ENCODE measurements around the gene IGSF11. TPM values are rescaled to one million over a fixed set of nuclear protein-coding genes. Genes with fewer than 3 reads are reported as not detected.

The IGSF11 gene
- total and polyA plus RNA-seq, 2 of the 4 experiments (the other 2 are of a cell fraction) = 0.18 TPM; not detected in 1

- in situ Hi-C loops (cut with MboI; ENCODE audit: low sequenced_read_pairs) = no loop called here
- no peak for TF ChIP-seq CHD1 (IDR thresholded peaks at IDR 0.05; ENCODE audit: low read depth, low read length)
- no peak for ATAC-seq (ENCODE audit: low read depth)
Measured at GRCh38 chr3:118991775-118992174, 42.9 kb downstream of the IGSF11 start.

More at GRCh38 chr3:118991775-118992174, 42.9 kb downstream of the IGSF11 start:
- intact Hi-C loops (cut with micrococcal nuclease) = no loop called here
- Histone ChIP-seq H3K9ac (ENCODE audit: low read depth, low read length) (no peak overlapping the region), H3K23ac (ENCODE audit: low read depth, low read length) (no peak overlapping the region), H3K4me2 (ENCODE audit: low read depth, low read length) (no peak overlapping the region), H3K9me1 (ENCODE audit: insufficient read depth, low read length) (no peaks in the 10 kb centered on the region), H4K20me1 (ENCODE audit: insufficient read depth, low read length) (no peaks in the 10 kb centered on the region), H4K8ac (ENCODE audit: low read depth in 2 of 2, low read length in 2 of 2) (no peak overlapping the region), H3K36me3 (ENCODE audit: control insufficient read depth, insufficient read depth, low read length) (no peaks in the 10 kb centered on the region), H4K91ac (ENCODE audit: insufficient read depth, low read depth, low read length) (no peak overlapping the region), H4K5ac (ENCODE audit: low read depth, low read length) (no peak overlapping the region), H2BK20ac (ENCODE audit: low read depth, low read length) (no peak overlapping the region), H2AK5ac (ENCODE audit: low read depth, low read length) (no peak overlapping the region), H3K9me3 (ENCODE audit: control insufficient read depth, insufficient read depth, low read length) (no peaks in the 10 kb centered on the region), H3K4me3 (ENCODE audit: insufficient read depth, low read depth, low read length) (no peak overlapping the region), H3K4me1 (ENCODE audit: control insufficient read depth, insufficient read depth, low read length) (no peaks in the 10 kb centered on the region), H3K14ac (replicated peaks; ENCODE audit: low read depth, low read length) (no peak overlapping the region), H2BK15ac (ENCODE audit: low read depth, low read length) (no peak overlapping the region), H3K56ac (ENCODE audit: extremely low read depth, insufficient read depth, low read length) (no peak overlapping the region), H3K18ac (ENCODE audit: low read depth, low read length) (no peak overlapping the region), H3K27me3 (ENCODE audit: control insufficient read depth, insufficient read depth, low read length) (no peaks in the 10 kb centered on the region), H3K4ac (ENCODE audit: low read depth, low read length) (no peak overlapping the region), H2AK9ac (replicated peaks; ENCODE audit: low read depth, low read length, poor library complexity) (no peak overlapping the region), H3K27ac (ENCODE audit: insufficient read depth, low read length) (no peak overlapping the region), H3K79me1 (ENCODE audit: low read depth in 1 of 2, low read length in 2 of 2) (no peaks in the 10 kb centered on the region), H2BK5ac (ENCODE audit: low read depth, low read length, poor library complexity, severe bottlenecking) (no peak overlapping the region), H2AFZ (replicated peaks; ENCODE audit: low read length, poor library complexity) (no peak overlapping the region), H2BK120ac (ENCODE audit: low read depth, low read length) (no peak overlapping the region)
- BruUV-seq (replicated peaks) = no TSS peak
- WGBS, 2 experiments (ENCODE audit: extremely low coverage in 2 of 2, insufficient read length in 1 of 2) = no CpG with 5 or more reads among the region's 3 CpGs
- dilution Hi-C loops (cut with HindIII; ENCODE audit: low sequenced_read_pairs, unreplicated experiment) = no loop called here
- DNase-seq = no peak
- ChIA-PET CTCF (no interaction called here), POLR2A (ENCODE audit: unreplicated experiment) (no interaction called here)
